Right cardiac atrium (tissue), 5 donors: Measurements from ENCODE around the gene ZNF415. TPM values are rescaled to one million over a fixed set of nuclear protein-coding genes. Genes with fewer than 3 reads are reported as not detected.
"Not testable (repeated sequence)": the region's sequence is repeated elsewhere in the genome, so short reads cannot be mapped to it uniquely, and the experiment has no call there.

Experiments used
- ATAC-seq, 2 donors: fragments of 200-7000 bp; cut with Tn5 transposase; one replicate each; pipeline versions ENCODE4 v1.8.0 to v1.9.1; 2020; ENCODE audit warnings: moderate library complexity in 2 of 2, mild to moderate bottlenecking in 1 of 2
- DNase-seq, 3 donors: peaks; one replicate each; pipeline ENCODE4 v3.0.0-alpha.2; 2020
- H3K27ac ChIP-seq: one replicate; pipeline ENCODE4 v1.5.1; 2013; ENCODE audit warnings: mild to moderate bottlenecking, low read length, control low read depth, moderate library complexity
- H3K27me3 ChIP-seq: one replicate; pipeline ENCODE4 v1.6.1; 2013; ENCODE audit not compliant: control insufficient read depth, insufficient read depth
- H3K4me1 ChIP-seq: one replicate; pipeline ENCODE4 v1.6.1; 2013; ENCODE audit warnings: low read length; ENCODE audit not compliant: control insufficient read depth, insufficient read depth
- H3K4me3 ChIP-seq: one replicate; pipeline ENCODE4 v1.5.1; 2013; ENCODE audit warnings: low read length, control low read depth
- H3K9me3 ChIP-seq: one replicate; pipeline ENCODE4 v1.6.1; 2013; ENCODE audit warnings: low read length; ENCODE audit not compliant: control insufficient read depth
- WGBS: extraction: QIAGEN DNeasy Blood & Tissue Kit; methylation state at CpG from one replicate; pipeline ENCODE4 v1.1.7; 2013; 5-methylcytosine and 5-hydroxymethylcytosine counted together
- intact Hi-C, 4 donors: fragments of 100-400 bp; cut with DNase I; formaldehyde crosslinking; loops; one replicate each; pipeline versions ENCODE4 v1.11.0 to v1.14.0; 2022 to 2023
- polyA plus RNA-seq: library from polyadenylated mRNA; stranded (reverse); fragments of 200-250 nt; gene quantifications from one replicate; pipeline ENCODE4 v1.2.3, GENCODE V29; 2013
- total RNA-seq, 4 donors: library from RNA; stranded (reverse); fragmentation: NEBNext Ultra II Directional; extraction: Animal tissue kit (Norgen Biotek cat#: 25700); gene quantifications; one replicate each; pipeline ENCODE4 v1.2.1, GENCODE V29; 2021
- donor health status: healthy with polysubstance abuse.
- donor health status: DM: no; HTN: yes; CAD: no.
- donor health status: DM: no; HTN: no; CAD: no.
- donor health status: DM: no; HTN: yes; CAD: no; lungs with severe emphysema.
- donor health status: DM: yes; HTN: yes; CAD: no.

ZNF415 gene
- total and polyA plus RNA-seq, 5 donors: 20.4 to 26.8 (median 21.5) TPM

DNA sequence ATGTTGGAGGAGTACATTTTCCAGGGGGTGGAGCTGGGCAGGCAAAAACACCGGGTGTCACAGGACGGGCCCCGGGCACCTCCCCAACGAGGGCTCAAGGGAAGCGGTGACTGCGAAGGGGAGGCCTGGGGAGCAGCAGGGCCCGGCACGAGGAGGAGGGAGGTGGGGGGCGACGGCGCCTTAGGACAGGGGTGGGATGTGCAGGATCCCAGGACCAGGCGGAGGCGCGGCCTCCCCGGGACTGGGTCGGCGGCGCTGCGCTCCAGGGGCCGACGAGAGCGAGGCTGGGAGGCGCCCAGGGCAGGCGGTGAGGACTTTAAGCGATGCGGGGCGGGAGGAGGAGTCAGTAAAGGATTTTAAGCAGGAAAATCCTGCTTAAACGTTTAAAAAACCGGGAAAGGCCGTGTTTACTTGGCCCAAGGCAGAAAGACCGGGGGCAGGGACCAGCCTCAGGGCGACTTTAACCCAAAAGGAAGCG is 29.9 kb downstream of the ZNF415 start:
- peaks cover 4% of the 10 kb centered on the region for H3K4me1 ChIP-seq
- peak overlapping the region; percentile 69 for H3K27ac ChIP-seq
- WGBS: under 1% methylated on average over 33 of the region's 33 CpGs
- no peaks in the 10 kb centered on the region for H3K9me3 ChIP-seq
- intact Hi-C loops: no loop called here
- ATAC-seq (peak; percentile 42 to 57), DNase-seq (peak; percentile 55 to 80 (median 71))
- H3K4me3 ChIP-seq: peak overlapping the region; percentile 78
- no peaks in the 10 kb centered on the region for H3K27me3 ChIP-seq

DNA sequence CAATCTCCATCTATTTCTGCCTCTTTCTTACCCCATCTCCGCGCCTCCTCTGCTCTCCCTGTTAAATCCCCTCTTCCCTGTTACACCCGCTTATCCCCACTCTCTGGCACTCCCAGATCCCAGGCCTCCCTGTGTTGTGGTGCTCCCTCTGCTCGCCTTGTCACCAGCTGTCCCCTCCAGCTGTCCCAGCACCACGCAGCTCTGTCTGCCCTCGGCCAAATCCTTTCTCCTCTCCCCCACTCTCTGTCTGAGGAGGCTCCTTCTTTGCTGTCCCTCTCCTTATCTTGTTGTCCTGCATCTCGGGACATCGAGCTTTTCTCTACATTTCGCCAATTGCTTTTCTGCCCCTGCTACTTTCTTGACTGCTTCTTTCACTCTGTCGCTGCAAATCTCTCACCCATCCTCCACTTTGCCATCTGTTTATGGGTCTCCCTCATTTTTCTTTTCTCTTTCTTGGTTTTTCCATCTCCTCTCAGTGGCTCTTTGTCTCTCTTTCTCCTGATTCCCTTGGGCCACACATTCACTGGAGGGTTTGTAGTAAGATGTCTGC is 30.4 kb downstream of the ZNF415 start:
- Histone ChIP-seq H3K27me3 (no peaks in the 10 kb centered on the region), H3K9me3 (no peaks in the 10 kb centered on the region), H3K4me3 (peak overlapping the region; percentile 78), H3K4me1 (peaks cover 4% of the 10 kb centered on the region), H3K27ac (peak overlapping the region; percentile 69)
- ATAC-seq: no peak
- 17% methylated on average over 10 of the region's 10 CpGs for WGBS
- intact Hi-C loops: no loop called here
- DNase-seq: no peak

DNA sequence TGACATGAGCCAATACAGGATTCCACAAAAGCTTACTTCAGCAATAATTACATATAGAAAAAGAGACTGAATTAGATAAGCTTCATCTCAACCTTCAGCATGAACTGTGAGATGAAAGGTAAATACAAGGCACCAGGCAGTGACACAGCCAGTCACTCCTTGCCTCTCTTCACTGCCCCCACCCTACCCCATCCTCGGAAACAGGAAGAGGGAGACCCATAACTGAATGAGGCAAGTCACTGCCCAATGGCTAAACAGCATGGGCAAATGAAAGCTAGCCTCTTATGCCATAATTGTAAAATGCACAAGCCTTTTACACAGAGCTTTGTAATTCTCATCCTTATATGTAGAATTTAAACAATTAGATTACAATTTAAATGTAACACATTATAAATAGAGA is 31.2 kb downstream of the ZNF415 start:
- H3K4me1 ChIP-seq: peaks cover 4% of the 10 kb centered on the region
- H3K27ac ChIP-seq: no peak overlapping the region
- 10% methylated on average over 1 of the region's 1 CpG for WGBS
- no peak for DNase-seq
- H3K4me3 ChIP-seq: peak overlapping the region; percentile 78
- intact Hi-C loops: no loop called here
- ATAC-seq: no peak
- no peaks in the 10 kb centered on the region for H3K9me3 ChIP-seq
- H3K27me3 ChIP-seq: no peaks in the 10 kb centered on the region

DNA sequence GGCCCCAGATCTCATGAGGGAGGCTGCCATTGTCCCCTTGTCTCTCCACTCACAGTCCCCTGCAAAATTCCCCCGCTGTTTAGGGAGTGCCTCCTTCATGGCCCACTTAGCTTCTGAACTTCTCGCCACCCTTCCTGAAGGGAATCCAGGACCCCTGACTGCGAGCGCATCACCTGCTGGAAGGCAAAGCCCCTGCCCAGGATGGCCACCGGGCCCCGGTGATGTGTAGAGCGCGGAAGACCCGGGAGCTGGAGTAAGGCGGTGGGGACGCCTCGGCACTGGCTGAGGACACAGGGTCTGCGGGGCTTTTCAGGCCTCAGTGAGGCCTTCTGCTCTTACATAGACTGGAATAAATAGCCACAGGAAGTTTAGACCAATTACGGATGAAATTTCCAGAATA is 34.1 kb downstream of the ZNF415 start:
- intact Hi-C loops: loop anchor here in 1 of 4 donors (2.0 kb wide), 1 partner anchor 30 kb away; no protein-coding TSS in a partner anchor
- DNase-seq, ATAC-seq, H3K27ac ChIP-seq, H3K4me1 ChIP-seq, H3K4me3 ChIP-seq, H3K27me3 ChIP-seq, H3K9me3 ChIP-seq: not testable (repeated sequence)
- 96% methylated on average over 14 of the region's 14 CpGs for WGBS

DNA sequence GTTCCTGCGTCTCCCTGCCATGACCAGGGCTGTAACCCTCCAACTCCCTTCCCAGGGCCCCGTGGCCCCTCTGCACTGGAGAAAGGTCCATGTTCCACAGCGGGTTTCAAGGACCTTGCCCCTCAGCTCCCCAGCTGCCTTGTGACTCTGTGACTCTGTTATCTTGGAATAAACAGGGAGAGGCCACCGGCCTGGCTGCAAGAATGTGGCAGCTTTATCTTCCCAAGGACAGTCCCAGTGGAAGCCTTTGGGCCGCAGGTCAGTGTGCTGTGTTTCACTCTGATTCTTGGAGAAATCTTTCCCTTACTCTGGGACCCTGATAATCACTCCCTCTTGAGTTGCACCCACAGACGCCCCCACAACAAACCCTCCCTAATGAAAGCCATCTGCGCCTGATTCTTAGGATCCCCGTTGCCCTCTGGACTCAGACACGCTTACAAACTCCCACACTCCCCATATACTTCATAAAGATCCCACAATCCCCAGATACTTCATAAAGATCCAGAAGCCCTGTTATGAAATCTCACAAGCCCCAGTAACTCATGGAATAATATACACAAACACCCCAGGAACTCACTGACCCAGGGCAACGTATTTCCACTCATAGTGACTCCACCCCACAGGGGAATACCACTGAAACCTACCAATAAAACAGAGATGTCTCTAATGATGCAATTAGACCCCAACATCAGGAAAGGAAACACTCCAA is 35.6 kb downstream of the ZNF415 start:
- WGBS: 66% methylated on average over 4 of the region's 10 CpGs
- H3K4me1 ChIP-seq, intact Hi-C loops, H3K27me3 ChIP-seq, H3K4me3 ChIP-seq, H3K9me3 ChIP-seq, H3K27ac ChIP-seq, DNase-seq: not testable (repeated sequence)
- ATAC-seq: peak; percentile 67 to 72

DNA sequence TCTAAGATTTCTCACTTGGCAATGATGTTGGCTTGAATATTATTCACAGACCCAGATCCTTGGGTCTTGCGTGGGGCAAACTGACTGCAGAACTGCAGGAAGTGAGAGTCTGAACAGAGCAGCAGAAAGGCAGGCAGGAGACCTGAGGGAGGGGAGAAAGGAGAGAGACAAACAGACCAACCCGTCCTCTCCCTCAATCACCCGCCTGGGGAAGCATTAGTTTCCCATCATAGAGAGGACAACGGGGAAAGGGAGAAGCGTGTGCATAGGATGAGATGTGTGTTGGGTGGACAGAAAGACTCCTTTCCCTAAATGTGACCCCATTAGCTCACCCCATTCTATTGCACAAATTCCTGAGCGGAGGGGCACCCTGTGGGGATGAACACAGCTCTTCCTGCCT is 36.1 kb downstream of the ZNF415 start:
- H3K9me3 ChIP-seq, H3K4me3 ChIP-seq, H3K27me3 ChIP-seq, H3K4me1 ChIP-seq, H3K27ac ChIP-seq, DNase-seq, intact Hi-C loops: not testable (repeated sequence)
- ATAC-seq: peak in 1 of 2 donors; percentile 30
- WGBS: 49% methylated on average over 4 of the region's 6 CpGs

DNA sequence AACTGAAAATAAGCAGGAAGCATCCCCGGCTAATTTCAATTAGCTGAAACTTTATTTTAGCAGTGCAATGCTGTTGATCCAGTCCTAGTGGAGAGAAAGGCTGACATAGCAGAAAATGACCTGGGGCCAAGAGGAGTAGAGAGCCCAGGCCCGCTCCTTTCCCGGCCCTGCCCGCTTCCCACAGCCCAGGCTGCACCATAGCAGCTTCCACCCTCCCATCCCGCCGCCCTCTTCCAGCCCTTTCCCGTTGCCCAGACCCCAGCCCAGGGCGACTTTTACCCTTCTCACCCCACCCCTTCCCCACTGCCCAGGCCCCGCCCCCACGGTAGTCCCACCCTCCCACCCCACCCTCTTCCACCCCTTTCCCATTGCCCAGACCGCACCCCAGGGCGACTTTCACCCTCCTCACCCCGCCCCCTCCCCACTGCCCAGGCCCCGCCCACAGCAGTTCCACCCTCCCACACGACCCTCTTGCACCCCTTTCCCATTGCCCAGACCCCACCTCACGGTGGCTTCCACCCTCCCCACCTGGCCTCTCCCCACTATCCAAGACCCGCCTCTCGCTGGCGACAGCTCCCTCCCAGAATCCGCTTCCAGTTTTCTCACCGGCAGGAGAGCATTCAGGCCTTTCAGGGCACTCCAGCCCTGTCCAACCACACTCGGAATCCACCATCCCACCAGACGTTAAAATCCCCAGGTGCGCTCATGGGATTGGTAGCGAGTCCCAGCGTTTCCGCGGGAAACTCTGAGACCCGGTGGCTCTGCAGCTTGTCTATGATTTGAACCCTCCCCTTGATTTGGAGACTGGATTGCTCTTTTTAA is 37.7 kb downstream of the ZNF415 start:
- Histone ChIP-seq H3K27me3 (no peaks in the 10 kb centered on the region), H3K4me3 (no peak overlapping the region), H3K27ac (no peak overlapping the region), H3K9me3 (no peaks in the 10 kb centered on the region), H3K4me1 (no peaks in the 10 kb centered on the region)
- ATAC-seq (no peak), DNase-seq (no peak)
- intact Hi-C loops: no loop called here
- WGBS: 69% methylated on average over 29 of the region's 29 CpGs

DNA sequence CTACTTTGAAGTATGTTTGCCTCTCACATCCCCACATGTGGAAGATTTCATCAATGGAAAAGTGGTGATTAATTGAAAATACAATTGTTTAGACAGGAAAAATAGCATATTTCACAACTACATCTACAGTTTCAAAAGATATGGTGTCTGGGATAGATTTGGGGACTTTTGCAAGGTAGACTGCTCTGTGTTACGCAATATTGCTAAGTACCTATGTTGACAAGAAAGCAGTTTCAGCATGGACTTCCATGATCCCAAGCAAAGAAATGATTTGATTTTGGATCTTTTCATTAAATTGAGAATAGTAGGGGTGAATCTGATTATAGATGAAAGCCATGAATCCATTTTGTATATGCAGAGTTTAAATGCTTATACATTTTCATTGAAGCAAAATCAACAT is 40.0 kb downstream of the ZNF415 start:
- DNase-seq (no peak), ATAC-seq (no peak)
- H3K27ac ChIP-seq: no peak overlapping the region
- no peaks in the 10 kb centered on the region for H3K27me3 ChIP-seq
- H3K9me3 ChIP-seq: no peaks in the 10 kb centered on the region
- 0% methylated on average over 1 of the region's 1 CpG for WGBS
- H3K4me1 ChIP-seq: no peaks in the 10 kb centered on the region
- intact Hi-C loops: no loop called here
- H3K4me3 ChIP-seq: no peak overlapping the region

DNA sequence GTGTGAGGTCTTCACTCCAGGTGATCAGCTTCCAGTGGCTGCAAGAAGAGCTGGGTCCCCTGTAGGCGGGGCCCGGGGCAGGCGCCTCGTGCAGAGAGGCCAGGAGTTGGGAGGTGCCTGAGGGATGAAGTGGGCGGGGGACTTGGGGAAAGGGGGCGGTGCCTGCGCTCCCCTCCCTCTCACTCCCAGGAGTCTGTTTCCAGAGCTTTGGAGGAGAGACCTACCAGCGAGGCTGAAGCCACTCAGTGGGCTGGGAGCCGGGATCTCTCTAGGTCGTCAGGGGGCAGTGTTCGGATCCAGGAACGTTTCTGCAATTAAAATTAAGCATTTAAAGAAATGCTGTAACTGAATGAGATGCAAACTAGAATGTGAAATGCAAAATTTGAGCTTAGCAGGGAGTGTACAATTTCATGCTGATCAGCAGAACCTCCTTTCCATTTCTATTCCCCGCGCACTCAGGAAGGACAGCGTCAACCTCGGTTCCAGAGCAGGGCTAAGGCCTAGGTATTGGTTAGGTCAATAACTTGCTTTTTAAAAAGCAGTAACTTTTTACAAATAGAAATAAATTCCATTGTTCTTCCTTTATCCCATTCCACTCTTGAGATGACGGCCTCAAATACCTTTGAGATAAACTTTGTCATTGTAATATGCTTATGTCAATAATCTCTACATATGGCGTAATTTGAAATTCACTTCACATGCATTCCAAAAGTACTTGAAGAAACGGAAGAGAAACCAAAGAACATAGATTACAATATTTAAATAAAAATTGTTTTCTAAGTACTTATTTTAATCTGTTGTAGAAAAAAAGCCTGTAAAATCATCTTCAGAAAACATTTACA is 41.1 kb downstream of the ZNF415 start:
- no peak overlapping the region for H3K27ac ChIP-seq
- no peak for ATAC-seq
- no peak overlapping the region for H3K4me3 ChIP-seq
- no peaks in the 10 kb centered on the region for H3K27me3 ChIP-seq
- peak in 1 of 3 donors; percentile 33 for DNase-seq
- intact Hi-C loops: no loop called here
- WGBS: 87% methylated on average over 19 of the region's 19 CpGs
- H3K9me3 ChIP-seq: no peaks in the 10 kb centered on the region
- H3K4me1 ChIP-seq: peaks cover 3% of the 10 kb centered on the region

DNA sequence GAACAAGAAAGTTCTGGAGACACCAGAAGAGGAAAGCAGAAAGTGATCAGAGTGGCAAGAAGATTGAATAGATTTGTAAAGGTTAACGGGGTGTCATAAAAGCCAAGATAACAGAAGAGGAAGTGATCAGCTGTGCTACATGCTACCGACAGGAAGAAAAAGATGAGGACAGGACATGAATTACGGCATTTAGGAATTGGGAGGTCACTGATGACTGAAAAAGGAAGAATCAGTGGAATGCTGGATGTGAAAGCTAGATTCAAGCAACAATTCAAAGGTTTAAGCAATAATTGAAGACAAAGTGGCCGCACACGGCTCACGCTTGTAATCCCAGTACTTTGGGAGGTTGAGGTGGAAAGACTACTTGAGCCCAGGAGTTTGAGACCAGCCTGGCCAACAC is 44.6 kb downstream of the ZNF415 start:
- WGBS: 61% methylated on average over 6 of the region's 6 CpGs
- Histone ChIP-seq H3K27ac (peak overlapping the region; percentile 77), H3K4me1 (peaks cover 3% of the 10 kb centered on the region), H3K27me3 (no peaks in the 10 kb centered on the region), H3K9me3 (no peaks in the 10 kb centered on the region), H3K4me3 (no peak overlapping the region)
- ATAC-seq (no peak), DNase-seq (no peak)
- intact Hi-C loops: no loop called here
